Endothelial cell of hepatic sinusoid (primary cell): ENCODE data around the gene MINDY4B.

Source experiments
- in situ Hi-C: cut with HindIII; loops from 2 replicates; pipeline ENCODE4 v1.10.0; 2017; ENCODE audit warnings: low sequenced_read_pairs

The MINDY4B gene

GRCh38 chr3:150905339-150905738 is at the start of gene MINDY4B:
TSS of gene MINDY4B (minus strand) at chr3:150905439. CDS start at chr3:150905439, 0 bp downstream.
- in situ Hi-C loops = no loop called here

GRCh38 chr3:150951923-150952322 is 46.7 kb upstream of the MINDY4B start:
- in situ Hi-C loops = no loop called here

- in situ Hi-C loops = no loop called here
Observed at GRCh38 chr3:150945226-150946032, 40.2 kb upstream of the MINDY4B start.

- in situ Hi-C loops = no loop called here
Observed at GRCh38 chr3:150942221-150942620, 37.0 kb upstream of the MINDY4B start.

- in situ Hi-C loops = no loop called here
Observed at GRCh38 chr3:150936693-150937092, 31.5 kb upstream of the MINDY4B start.

- in situ Hi-C loops = no loop called here
Observed at GRCh38 chr3:150933473-150933995, 28.3 kb upstream of the MINDY4B start.

- in situ Hi-C loops = no loop called here
Observed at GRCh38 chr3:150931745-150932144, 26.5 kb upstream of the MINDY4B start.

GRCh38 chr3:150930839-150931238 is 25.6 kb upstream of the MINDY4B start:
- in situ Hi-C loops = no loop called here

- in situ Hi-C loops = no loop called here
Observed at GRCh38 chr3:150928234-150928633, 23.0 kb upstream of the MINDY4B start.

GRCh38 chr3:150926328-150926727 is 21.1 kb upstream of the MINDY4B start:
- in situ Hi-C loops = no loop called here

- in situ Hi-C loops = no loop called here
Observed at GRCh38 chr3:150925751-150926201, 20.5 kb upstream of the MINDY4B start.

GRCh38 chr3:150922611-150923010 is 17.4 kb upstream of the MINDY4B start:
- in situ Hi-C loops = no loop called here

GRCh38 chr3:150921209-150921608 is 16.0 kb upstream of the MINDY4B start:
- in situ Hi-C loops = no loop called here

GRCh38 chr3:150920236-150920635 is 15.0 kb upstream of the MINDY4B start:
- in situ Hi-C loops = no loop called here

GRCh38 chr3:150917951-150918350 is 12.7 kb upstream of the MINDY4B start:
- in situ Hi-C loops = loop anchor here (5.0 kb wide), 1 partner anchor 36 kb away; no protein-coding TSS in a partner anchor

GRCh38 chr3:150913133-150913922 is 8.1 kb upstream of the MINDY4B start:
- in situ Hi-C loops = no loop called here

GRCh38 chr3:150912501-150912900 is 7.3 kb upstream of the MINDY4B start:
- in situ Hi-C loops = no loop called here

- in situ Hi-C loops = no loop called here
Observed at GRCh38 chr3:150911771-150912170, 6.5 kb upstream of the MINDY4B start.

- in situ Hi-C loops = no loop called here
Observed at GRCh38 chr3:150906461-150906860, 1.2 kb upstream of the MINDY4B start.

- in situ Hi-C loops = no loop called here
Observed at GRCh38 chr3:150905746-150906145, 507 bp upstream of the MINDY4B start.

- in situ Hi-C loops = no loop called here
Observed at GRCh38 chr3:150902988-150903387, 2.3 kb downstream of the MINDY4B start.

- in situ Hi-C loops = no loop called here
Observed at GRCh38 chr3:150901793-150902192, 3.4 kb downstream of the MINDY4B start.
